Testis (tissue), 3 donors: ENCODE data around the gene BLM. TPM values are rescaled to one million over a fixed set of nuclear protein-coding genes. Genes with fewer than 3 reads are reported as not detected.

ENCODE experiments used
- DNase-seq: peaks from one replicate; pipeline ENCODE4 v3.0.0-alpha.2; 2019
- H3K27ac ChIP-seq, 2 donors: fragments of 200-600 bp; sonication (generic); one replicate each; pipeline ENCODE4 v1.5.1; 2019
- H3K27me3 ChIP-seq: fragments of 200-600 bp; sonication (generic); one replicate; pipeline ENCODE4 v1.5.1; 2019
- H3K36me3 ChIP-seq: fragments of 200-600 bp; sonication (generic); one replicate; pipeline ENCODE4 v1.5.1; 2017; ENCODE audit warnings: low read depth; ENCODE audit errors: missing control alignments
- H3K4me1 ChIP-seq: fragments of 200-600 bp; sonication (generic); one replicate; pipeline ENCODE4 v1.5.1; 2019
- H3K4me3 ChIP-seq, 2 donors: fragments of 200-600 bp; sonication (generic); one replicate each; pipeline ENCODE4 v1.5.1; 2017 to 2019
- H3K9me3 ChIP-seq: fragments of 200-600 bp; sonication (generic); one replicate; pipeline ENCODE4 v1.5.1; 2017
- CTCF ChIP-seq, 3 experiments: fragments of 450-650 bp in 2 of 3; fragments of 200-600 bp in 1 of 3; sonication (generic) in 1 of 3; IDR thresholded peaks; one replicate each; pipeline ENCODE4 v1.5.1; 2016 to 2019; ENCODE audit warnings: antibody characterized with exemption in 3 of 3, mild to moderate bottlenecking in 2 of 3, moderate library complexity in 1 of 3
- POLR2A ChIP-seq: fragments of 450-650 bp; IDR thresholded peaks from one replicate; pipeline ENCODE4 v1.6.1; 2017; ENCODE audit warnings: antibody characterized with exemption, mild to moderate bottlenecking, moderate library complexity
- WGBS, 2 donors: methylation state at CpG; one replicate each; pipeline ENCODE4 v1.1.5; 2018; 5-methylcytosine and 5-hydroxymethylcytosine counted together
- intact Hi-C: fragments of 100-400 bp; cut with DNase I; formaldehyde crosslinking; loops from one replicate; pipeline ENCODE4 v1.15.1; 2023; ENCODE audit warnings: low total_unique reads
- polyA plus RNA-seq: library from polyadenylated mRNA; stranded (reverse); fragments of 350-450 nt; fragmentation: Illumina TruSeq; extraction: RNeasy Lipid Tissue Mini Kit (QIAGEN cat#74804); gene quantifications from one replicate; pipeline ENCODE4 v1.2.3, GENCODE V29; 2014; ENCODE audit warnings: low read depth, low replicate concordance; ENCODE audit not compliant: insufficient read depth
- total RNA-seq, 2 donors: library from RNA; depleted of rRNA; stranded (reverse); fragments of >200 nt; gene quantifications; one replicate each; pipeline ENCODE4 v1.2.3, GENCODE V29; 2016

Gene BLM
- total and polyA plus RNA-seq, 3 donors from 2014 or later = 5.8 to 6.7 (median 5.9) TPM

GRCh38 chr15:90790057-90790456 is 72.9 kb downstream of the BLM start:
- no peaks in the 10 kb centered on the region for H3K9me3 ChIP-seq
- TF ChIP-seq CTCF (IDR thresholded peaks at IDR 0.05) = no peak
- no peak for TF ChIP-seq POLR2A
- H3K4me1 ChIP-seq = no peaks in the 10 kb centered on the region
- no peak for DNase-seq
- H3K27ac ChIP-seq = no peak overlapping the region
- intact Hi-C loops = no loop called here
- no peak overlapping the region for H3K4me3 ChIP-seq
- no peaks in the 10 kb centered on the region for H3K36me3 ChIP-seq
- no peaks in the 10 kb centered on the region for H3K27me3 ChIP-seq
- 43 to 68% methylated on average over 3 of the region's 3 CpGs for WGBS, 2 donors

GRCh38 chr15:90790561-90790960 is 73.4 kb downstream of the BLM start:
- intact Hi-C loops = no loop called here
- no peaks in the 10 kb centered on the region for H3K27me3 ChIP-seq
- no peak for TF ChIP-seq CTCF (IDR thresholded peaks at IDR 0.05)
- no peak for TF ChIP-seq POLR2A
- no peaks in the 10 kb centered on the region for H3K4me1 ChIP-seq
- no peak overlapping the region for H3K4me3 ChIP-seq
- no peak overlapping the region for H3K27ac ChIP-seq
- H3K9me3 ChIP-seq = no peaks in the 10 kb centered on the region
- 73 to 93% methylated on average over 4 of the region's 4 CpGs for WGBS, 2 donors
- no peak for DNase-seq
- no peaks in the 10 kb centered on the region for H3K36me3 ChIP-seq

GRCh38 chr15:90794538-90794937 is 77.4 kb downstream of the BLM start:
- WGBS, 2 donors = 94 to 96% methylated on average over 2 of the region's 2 CpGs

GRCh38 chr15:90799639-90800170 is 82.6 kb downstream of the BLM start:
- Histone ChIP-seq H3K36me3 (no peaks in the 10 kb centered on the region), H3K27ac (no peak overlapping the region), H3K4me3 (no peak overlapping the region), H3K4me1 (no peaks in the 10 kb centered on the region), H3K9me3 (no peaks in the 10 kb centered on the region), H3K27me3 (no peaks in the 10 kb centered on the region)
- DNase-seq = no peak
- 90 to 91% methylated on average over 1 of the region's 1 CpG for WGBS, 2 donors
- TF ChIP-seq POLR2A (no peak), CTCF (IDR thresholded peaks at IDR 0.05) (no peak)
- intact Hi-C loops = no loop called here

More at GRCh38 chr15:90794538-90794937, 77.4 kb downstream of the BLM start:
- Histone ChIP-seq H3K4me3 (no peak overlapping the region), H3K4me1 (no peaks in the 10 kb centered on the region), H3K27ac (no peak overlapping the region), H3K27me3 (no peaks in the 10 kb centered on the region), H3K36me3 (no peaks in the 10 kb centered on the region), H3K9me3 (no peaks in the 10 kb centered on the region)
- DNase-seq = no peak
- intact Hi-C loops = no loop called here
- TF ChIP-seq CTCF (IDR thresholded peaks at IDR 0.05) (no peak), POLR2A (no peak)

- H3K27ac ChIP-seq = no peak overlapping the region
- intact Hi-C loops = no loop called here
- WGBS, 2 donors = 83 to 95% methylated on average over 8 of the region's 8 CpGs
- TF ChIP-seq CTCF (IDR thresholded peaks at IDR 0.05) = no peak
- TF ChIP-seq POLR2A = no peak
- no peaks in the 10 kb centered on the region for H3K27me3 ChIP-seq
- no peak overlapping the region for H3K4me3 ChIP-seq
- H3K4me1 ChIP-seq = no peaks in the 10 kb centered on the region
- no peak for DNase-seq
- H3K36me3 ChIP-seq = no peaks in the 10 kb centered on the region
- H3K9me3 ChIP-seq = no peaks in the 10 kb centered on the region
These were observed 84.7 kb downstream of the BLM start for GRCh38 chr15:90801803-90802202.
